H1 (cell line): ENCODE results near the gene COMMD7. TPM values are rescaled to one million over a fixed set of nuclear protein-coding genes. Genes with fewer than 3 reads are reported as not detected.
A peak's percentile ranks its signal among the peaks of the same experiment; 100 is the strongest.

ENCODE experiments used
- CTCF ChIA-PET: fragments of 300-600 bp; sonication (Branson Sonifier 250); formaldehyde crosslinking; loops from one replicate; lab custom pipeline; 2021; ENCODE audit not compliant: partially characterized antibody; lab: Charles Lee
- POLR2A ChIA-PET: fragments of 300-600 bp; sonication (Branson Sonifier 250); formaldehyde crosslinking; loops from one replicate; lab custom pipeline; 2021; ENCODE audit warnings: inconsistent platforms; ENCODE audit not compliant: partially characterized antibody; lab: Charles Lee
- DNase-seq, 2 experiments: peaks; one replicate each; pipeline versions ENCODE4 v3.0.0 to v3.0.0-alpha.2; 2010 to 2022; ENCODE audit warnings: low spot score in 2 of 2, low read depth in 1 of 2, mixed read lengths in 1 of 2
- FAIRE-seq: peaks from 2 replicates; lab custom pipeline; 2011; peaks lifted over from hg19 to GRCh38; lab: Jason Lieb, UNC
- H2AFZ ChIP-seq: 2 replicates; pipeline ENCODE4 v1.8.1; 2012; ENCODE audit warnings: low read length, inconsistent platforms
- H2AK5ac ChIP-seq: 2 replicates; pipeline ENCODE4 v1.6.1; 2013; ENCODE audit warnings: low read depth, low read length
- H2BK120ac ChIP-seq: replicated peaks from 2 replicates; pipeline ENCODE3; 2013; ENCODE audit warnings: low read depth, low read length, inconsistent platforms
- H2BK12ac ChIP-seq: 2 replicates; pipeline ENCODE4 v1.6.1; 2013; ENCODE audit warnings: low read depth, low read length
- H2BK15ac ChIP-seq: 2 replicates; pipeline ENCODE4 v1.6.1; 2013; ENCODE audit warnings: low read length
- H2BK20ac ChIP-seq: 2 replicates; pipeline ENCODE4 v1.6.1; 2013; ENCODE audit warnings: low read length
- H2BK5ac ChIP-seq: 2 replicates; pipeline ENCODE4 v1.6.1; 2013; ENCODE audit warnings: low read depth, low read length
- H3K14ac ChIP-seq: 2 replicates; pipeline ENCODE4 v1.6.1; 2013; ENCODE audit warnings: inconsistent platforms; ENCODE audit not compliant: insufficient read length
- H3K18ac ChIP-seq: 2 replicates; pipeline ENCODE4 v1.6.1; 2013; ENCODE audit warnings: low read length; ENCODE audit errors: extremely low read depth
- H3K23ac ChIP-seq: 2 replicates; pipeline ENCODE4 v1.6.1; 2013; ENCODE audit warnings: inconsistent platforms; ENCODE audit not compliant: insufficient read length
- H3K23me2 ChIP-seq: 2 replicates; pipeline ENCODE4 v1.6.1; 2013; ENCODE audit warnings: low read depth, low read length
- H3K27ac ChIP-seq: 2 replicates; pipeline ENCODE4 v1.6.1; 2011; ENCODE audit warnings: low read depth, low read length, inconsistent platforms
- H3K27me3 ChIP-seq, 4 experiments: replicated peaks in 1 of 4; 1 replicate in 1 of 4; 2 replicates in 3 of 4; pipeline versions ENCODE4 v1.6.1 to v1.8.1; 2011 to 2013; ENCODE audit warnings: low read length in 3 of 4, mild to moderate bottlenecking in 3 of 4, inconsistent platforms in 2 of 4, mixed read lengths in 2 of 4, moderate library complexity in 1 of 4; ENCODE audit not compliant: control insufficient read depth in 3 of 4, insufficient read depth in 3 of 4; ENCODE audit errors: extremely low read depth in 1 of 4
- H3K36me3 ChIP-seq, 4 experiments: 2 replicates each; pipeline versions ENCODE4 v1.6.1 to v1.8.1; 2011 to 2013; ENCODE audit warnings: mild to moderate bottlenecking in 4 of 4, low read length in 3 of 4, moderate library complexity in 2 of 4, control low read depth in 1 of 4, inconsistent platforms in 1 of 4; ENCODE audit not compliant: insufficient read depth in 4 of 4, control insufficient read depth in 2 of 4
- H3K4ac ChIP-seq: replicated peaks from 2 replicates; pipeline ENCODE3; 2013; ENCODE audit warnings: low read length, low read depth, mixed read lengths, inconsistent platforms; ENCODE audit not compliant: insufficient read length
- H3K4me1 ChIP-seq, 4 experiments: replicated peaks in 1 of 4; 1 replicate in 1 of 4; 2 replicates in 3 of 4; pipeline versions ENCODE4 v1.6.1 to v1.8.1; 2011 to 2013; ENCODE audit warnings: low read length in 3 of 4, inconsistent platforms in 2 of 4, mixed read lengths in 1 of 4; ENCODE audit not compliant: insufficient read depth in 4 of 4, control insufficient read depth in 3 of 4
- H3K4me2 ChIP-seq, 2 experiments: 2 replicates each; pipeline versions ENCODE4 v1.6.1 to v1.8.1; 2011 to 2013; ENCODE audit warnings: low read depth in 2 of 2, low read length in 2 of 2, control low read depth in 1 of 2, inconsistent platforms in 1 of 2, mild to moderate bottlenecking in 1 of 2; ENCODE audit not compliant: insufficient read depth in 1 of 2
- H3K4me3 ChIP-seq, 4 experiments: fragments of 200-600, 300-600 bp in 1 of 4; sonication (generic), shearing (Covaris generic), sonication (Bioruptor Twin) in 1 of 4; 2 replicates each; pipeline versions ENCODE4 v1.5.1 to v1.8.1; 2011 to 2016; ENCODE audit warnings: low read length in 4 of 4, low read depth in 3 of 4, control low read depth in 2 of 4, inconsistent platforms in 2 of 4, mild to moderate bottlenecking in 2 of 4, mixed read lengths in 1 of 4, moderate library complexity in 1 of 4; ENCODE audit not compliant: insufficient read depth in 2 of 4; ENCODE audit errors: extremely low read depth in 1 of 4
- H3K56ac ChIP-seq: replicated peaks from 2 replicates; pipeline ENCODE3; 2013; ENCODE audit warnings: low read depth, mild to moderate bottlenecking, mixed read lengths, low read length, inconsistent platforms; ENCODE audit not compliant: insufficient read length
- H3K79me1 ChIP-seq: 2 replicates; pipeline ENCODE4 v1.6.1; 2013; ENCODE audit warnings: low read depth, low read length, control low read depth
- H3K79me2 ChIP-seq, 2 experiments: 2 replicates each; pipeline versions ENCODE4 v1.6.1 to v1.8.1; 2012 to 2013; ENCODE audit warnings: low read length in 2 of 2, mild to moderate bottlenecking in 2 of 2, inconsistent platforms in 1 of 2; ENCODE audit not compliant: insufficient read depth in 2 of 2, control insufficient read depth in 1 of 2
- H3K9ac ChIP-seq, 4 experiments: replicated peaks in 1 of 4; 1 replicate in 1 of 4; 2 replicates in 3 of 4; pipeline versions ENCODE4 v1.6.1 to v1.8.1; 2011 to 2013; ENCODE audit warnings: low read depth in 3 of 4, low read length in 3 of 4, control low read depth in 2 of 4, mild to moderate bottlenecking in 2 of 4, moderate library complexity in 2 of 4, inconsistent platforms in 1 of 4; ENCODE audit errors: extremely low read depth in 1 of 4
- H3K9me3 ChIP-seq, 2 experiments: 2 replicates each; pipeline versions ENCODE4 v1.6.1 to v1.8.1; 2012 to 2013; ENCODE audit warnings: mild to moderate bottlenecking in 2 of 2, moderate library complexity in 2 of 2, control low read depth in 1 of 2, inconsistent platforms in 1 of 2, low read depth in 1 of 2, low read length in 1 of 2, mixed read lengths in 1 of 2; ENCODE audit not compliant: insufficient read depth in 2 of 2
- H4K20me1 ChIP-seq, 2 experiments: replicated peaks in 1 of 2; 2 replicates each; pipeline versions ENCODE3 to v1.8.1; 2011 to 2013; ENCODE audit warnings: inconsistent platforms in 2 of 2, low read length in 2 of 2, mild to moderate bottlenecking in 1 of 2; ENCODE audit not compliant: insufficient read depth in 2 of 2, control insufficient read depth in 1 of 2
- H4K5ac ChIP-seq: 2 replicates; pipeline ENCODE4 v1.6.1; 2013; ENCODE audit warnings: low read length, low read depth, mixed read lengths, inconsistent platforms; ENCODE audit not compliant: insufficient read length
- H4K8ac ChIP-seq: 2 replicates; pipeline ENCODE4 v1.8.0; 2013; ENCODE audit warnings: mild to moderate bottlenecking, moderate library complexity, low read length, inconsistent platforms; ENCODE audit not compliant: insufficient read depth; ENCODE audit errors: extremely low read depth
- H4K91ac ChIP-seq: replicated peaks from 2 replicates; pipeline ENCODE3; 2013; ENCODE audit warnings: low read length, mixed read lengths, inconsistent platforms; ENCODE audit not compliant: insufficient read length
- HDAC6 ChIP-seq: IDR thresholded peaks from one replicate; pipeline ENCODE4 v1.7.1; 2012; ENCODE audit warnings: low read depth, mild to moderate bottlenecking, inconsistent platforms, low read length, moderate library complexity
- POLR2A ChIP-seq, 2 experiments: IDR thresholded peaks; 1 replicate in 1 of 2; 2 replicates in 1 of 2; pipeline ENCODE4 v1.6.1; 2011; ENCODE audit warnings: low read depth in 2 of 2, low read length in 2 of 2, mild to moderate bottlenecking in 2 of 2; ENCODE audit errors: control extremely low read depth in 1 of 2
- POLR2AphosphoS5 ChIP-seq: IDR thresholded peaks from 2 replicates; pipeline ENCODE4 v1.6.1; 2011; ENCODE audit warnings: low read depth, low read length
- TAF1 ChIP-seq: IDR thresholded peaks from 2 replicates; pipeline ENCODE4 v1.6.1; 2011; ENCODE audit warnings: mild to moderate bottlenecking, low read depth, low read length
- WGBS, 2 experiments: shearing (Covaris generic) in 1 of 2; methylation state at CpG; one replicate each; pipeline versions ENCODE4 v1.1.6 to v1.1.7; 2013 to 2015; ENCODE audit warnings: low lambda C conversion rate in 2 of 2, mixed read lengths in 2 of 2, inconsistent platforms in 1 of 2, low coverage in 1 of 2, missing lambda C conversion rate in 1 of 2; ENCODE audit not compliant: insufficient replicate concordance in 2 of 2, insufficient coverage in 1 of 2, insufficient read length in 1 of 2; ENCODE audit errors: extremely low coverage in 1 of 2, missing lambda C conversion rate in 1 of 2; 5-methylcytosine and 5-hydroxymethylcytosine counted together
- polyA plus RNA-seq, 7 experiments: library from polyadenylated mRNA; depleted of rRNA in 3 of 7; stranded (reverse) in 5 of 7; unstranded in 2 of 7; fragments of >200 nt in 5 of 7; fragments of 200-250 nt in 2 of 7; gene quantifications; 1 replicate in 5 of 7; 2 replicates in 1 of 7; 4 replicates in 1 of 7; pipeline versions ENCODE4 v1.2.1 to v1.2.3, GENCODE V29; 2011 to 2013; ENCODE audit warnings: missing spikeins in 2 of 7, mixed read lengths in 2 of 7
- total RNA-seq: library from RNA; stranded (reverse); fragmentation: NEBNext Ultra II Directional; extraction: Animal tissue kit (Norgen Biotek cat#: 25700); gene quantifications from 2 replicates; pipeline ENCODE4 v1.2.1, GENCODE V29; 2021

COMMD7 gene
- total and polyA plus RNA-seq, 2 of the 8 experiments (the other 6 are each of a cell fraction or from before 2014, with no cell fraction given), result 39.4 to 48.9 TPM

- Histone ChIP-seq H3K9ac (no peak overlapping the region), H3K27ac (no peak overlapping the region), H3K36me3 (peaks cover 78 to 100% (median 93%) of the 10 kb centered on the region in 4 experiments), H3K14ac (no peak overlapping the region), H2BK12ac (no peak overlapping the region), H3K79me2 (peaks cover 3 to 87% of the 10 kb centered on the region in 2 experiments; a peak in 2 of 4 replicates), H3K23ac (no peak overlapping the region), H2AK5ac (no peak overlapping the region), H2BK20ac (no peak overlapping the region), H2BK120ac (no peak overlapping the region), H4K5ac (no peak overlapping the region), H4K8ac (no peak overlapping the region; the same call in 1 of the 2 replicates), H2BK15ac (no peak overlapping the region), H3K4me3 (no peak overlapping the region), H4K20me1 (peaks cover 46 to 48% of the 10 kb centered on the region in 2 experiments), H3K79me1 (peaks cover 6% of the 10 kb centered on the region), H2AFZ (no peak overlapping the region), H3K9me3 (no peaks in the 10 kb centered on the region), H3K4ac (no peak overlapping the region), H3K23me2 (no peaks in the 10 kb centered on the region), H3K56ac (peak overlapping the region; percentile 11), H3K27me3 (no peaks in the 10 kb centered on the region), H3K18ac (no peak overlapping the region), H2BK5ac (0 out of 2 replicates have a peak overlapping the region, but pooled peaks have one; percentile 16), H3K4me1 (peaks cover 4 to 13% (median 11%) of the 10 kb centered on the region in 4 experiments), H4K91ac (no peak overlapping the region), H3K4me2 (no peak overlapping the region)
- DNase-seq (no peak), FAIRE-seq (no peak)
- CTCF ChIA-PET, result interaction anchor here (1.0 to 2.8 kb wide), 4 partner anchors 11 to 98 kb away, joined by 3 to 10 read pairs (median 4); no protein-coding TSS in a partner anchor
- POLR2A ChIA-PET, result interaction anchor here (0.5 to 3.1 kb wide), 9 partner anchors 11 to 56 kb away, joined by 3 to 29 read pairs (median 5); partner anchors contain the start of gene DNMT3B
- 96% methylated on average over 13 of the region's 13 CpGs; no CpG with 5 or more reads in 1 of the 2 experiments for WGBS, 2 experiments
- TF ChIP-seq HDAC6 (no peak), POLR2A (IDR thresholded peaks at IDR 0.05; ENCODE audit: control extremely low read depth in 1 of 2, low read depth in 2 of 2, low read length in 2 of 2) (peak in 1 of 2 experiments; percentile 58; a peak in 1 of 3 replicates), TAF1 (no peak), POLR2AphosphoS5 (peak; percentile 52; the same call in 1 of the 2 replicates)
Observed at GRCh38 chr20:32784369-32785080, 41.3 kb upstream of the COMMD7 start.
